Caco-2 (cell line): ENCODE measurements around the gene SIM2. TPM values are rescaled to one million over a fixed set of nuclear protein-coding genes. Genes with fewer than 3 reads are reported as not detected.

ENCODE experiments used
- BruUV-seq: library from RNA; stranded (reverse); fragments of 400-500 nt; replicated peaks from 2 replicates; lab custom pipeline; 2021; lab: Mats Ljungman, UMichigan
- CTCF ChIA-PET: fragments of 300-600 bp; sonication (Branson Sonifier 250); formaldehyde crosslinking; loops from one replicate; lab custom pipeline; 2022; ENCODE audit warnings: antibody characterized with exemption; lab: Charles Lee
- POLR2A ChIA-PET: fragments of 300-600 bp; sonication (Branson Sonifier 250); formaldehyde crosslinking; loops from one replicate; lab custom pipeline; 2022; ENCODE audit warnings: antibody characterized with exemption; lab: Charles Lee
- DNase-seq, 2 experiments: peaks; one replicate each; pipeline versions ENCODE4 v3.0.0 to v3.0.0-alpha.2; 2020 to 2022
- H3K27me3 ChIP-seq: replicated peaks from 2 replicates; pipeline ENCODE4 v1.6.0; 2011; ENCODE audit warnings: low read length; ENCODE audit not compliant: control insufficient read depth, insufficient read depth
- H3K36me3 ChIP-seq: 2 replicates; pipeline ENCODE4 v1.5.1; 2011; ENCODE audit warnings: low read length; ENCODE audit not compliant: control insufficient read depth, insufficient read depth
- H3K4me1 ChIP-seq: fragments of 250-450 bp; sonication (Bioruptor Pico); 2 replicates; pipeline ENCODE4 v1.5.1; 2020; ENCODE audit warnings: mild to moderate bottlenecking
- H3K4me3 ChIP-seq: 2 replicates; pipeline ENCODE4 v1.5.1; 2011; ENCODE audit warnings: low read depth, mild to moderate bottlenecking, control low read depth, low read length
- H3K9me3 ChIP-seq: fragments of 250-450 bp; sonication (Bioruptor Pico); 2 replicates; pipeline ENCODE4 v1.5.1; 2020; ENCODE audit warnings: mild to moderate bottlenecking, moderate library complexity
- H3K27ac Mint-ChIP-seq: one replicate; pipeline ENCODE4 v1.8.0; 2022; ENCODE audit warnings: mixed read lengths; ENCODE audit not compliant: unreplicated experiment
- H3K27me3 Mint-ChIP-seq: one replicate; pipeline ENCODE4 v1.8.0; 2022; ENCODE audit warnings: mixed read lengths; ENCODE audit not compliant: insufficient read depth, unreplicated experiment
- H3K36me3 Mint-ChIP-seq: one replicate; pipeline ENCODE4 v1.8.0; 2022; ENCODE audit warnings: mild to moderate bottlenecking, mixed read lengths; ENCODE audit not compliant: insufficient read depth, unreplicated experiment
- H3K4me1 Mint-ChIP-seq: one replicate; pipeline ENCODE4 v1.8.0; 2022; ENCODE audit warnings: low read depth, mixed read lengths; ENCODE audit not compliant: unreplicated experiment
- H3K4me3 Mint-ChIP-seq: one replicate; pipeline ENCODE4 v1.8.0; 2022; ENCODE audit warnings: mild to moderate bottlenecking, moderate library complexity, mixed read lengths; ENCODE audit not compliant: unreplicated experiment
- H3K9me3 Mint-ChIP-seq: one replicate; pipeline ENCODE4 v1.8.0; 2022; ENCODE audit warnings: mixed read lengths; ENCODE audit not compliant: unreplicated experiment
- intact Hi-C: fragments of 100-400 bp; cut with micrococcal nuclease; formaldehyde crosslinking; loops from one replicate; pipeline ENCODE4 v1.10.0; 2022; ENCODE audit not compliant: unreplicated experiment
- total RNA-seq: library from RNA; stranded (reverse); gene quantifications from 2 replicates; pipeline ENCODE4 v1.2.3, GENCODE V29; 2022
- TF ChIP-seq, protein P1 (sequence below), 2 experiments: fragments of 200-600 bp in 1 of 2; IDR thresholded peaks; 1 replicate in 1 of 2; 2 replicates in 1 of 2; pipeline versions ENCODE4 v1.5.1 to v1.8.0; 2011 to 2022; ENCODE audit warnings: antibody characterized with exemption in 1 of 2, control low read depth in 1 of 2, inconsistent platforms in 1 of 2, low read depth in 1 of 2, low read length in 1 of 2, mild to moderate bottlenecking in 1 of 2, moderate library complexity in 1 of 2; ENCODE audit not compliant: insufficient read depth in 1 of 2, severe bottlenecking in 1 of 2, unreplicated experiment in 1 of 2

SIM2 gene
- total RNA-seq, 1 experiment from 2014 or later, result 9.4 TPM

DNA sequence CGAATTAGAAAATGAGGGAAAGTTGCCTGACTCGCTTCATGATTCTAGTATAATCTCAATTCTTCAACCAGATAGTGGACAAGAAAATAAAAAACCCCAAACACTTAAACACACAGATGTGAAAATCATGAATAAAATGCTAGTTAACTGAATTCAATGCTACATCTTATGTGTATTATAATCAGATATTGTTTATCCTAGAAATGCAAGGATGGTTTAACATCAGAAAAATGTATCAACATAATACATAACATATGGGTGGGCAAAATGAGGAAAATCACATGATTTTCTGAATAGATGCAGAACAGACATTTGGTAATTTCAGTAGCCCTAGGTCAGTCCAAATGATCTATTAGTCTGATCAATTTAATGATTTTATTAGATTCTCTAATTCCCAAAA lies 97.2 kb downstream of the SIM2 start:
- H3K27me3 ChIP-seq, result no peaks in the 10 kb centered on the region
- ChIA-PET CTCF (no interaction called here), POLR2A (no interaction called here)
- DNase-seq, result no peak
- intact Hi-C loops, result no loop called here
- H3K27me3 Mint-ChIP-seq, result no peaks in the 10 kb centered on the region
- no peak overlapping the region for H3K4me3 Mint-ChIP-seq
- H3K27ac Mint-ChIP-seq, result no peak overlapping the region
- BruUV-seq, result no TSS peak
- H3K36me3 Mint-ChIP-seq, result peaks cover 14% of the 10 kb centered on the region
- peaks cover 29% of the 10 kb centered on the region for H3K9me3 Mint-ChIP-seq
- TF ChIP-seq, protein P1, sequence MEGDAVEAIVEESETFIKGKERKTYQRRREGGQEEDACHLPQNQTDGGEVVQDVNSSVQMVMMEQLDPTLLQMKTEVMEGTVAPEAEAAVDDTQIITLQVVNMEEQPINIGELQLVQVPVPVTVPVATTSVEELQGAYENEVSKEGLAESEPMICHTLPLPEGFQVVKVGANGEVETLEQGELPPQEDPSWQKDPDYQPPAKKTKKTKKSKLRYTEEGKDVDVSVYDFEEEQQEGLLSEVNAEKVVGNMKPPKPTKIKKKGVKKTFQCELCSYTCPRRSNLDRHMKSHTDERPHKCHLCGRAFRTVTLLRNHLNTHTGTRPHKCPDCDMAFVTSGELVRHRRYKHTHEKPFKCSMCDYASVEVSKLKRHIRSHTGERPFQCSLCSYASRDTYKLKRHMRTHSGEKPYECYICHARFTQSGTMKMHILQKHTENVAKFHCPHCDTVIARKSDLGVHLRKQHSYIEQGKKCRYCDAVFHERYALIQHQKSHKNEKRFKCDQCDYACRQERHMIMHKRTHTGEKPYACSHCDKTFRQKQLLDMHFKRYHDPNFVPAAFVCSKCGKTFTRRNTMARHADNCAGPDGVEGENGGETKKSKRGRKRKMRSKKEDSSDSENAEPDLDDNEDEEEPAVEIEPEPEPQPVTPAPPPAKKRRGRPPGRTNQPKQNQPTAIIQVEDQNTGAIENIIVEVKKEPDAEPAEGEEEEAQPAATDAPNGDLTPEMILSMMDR (IDR thresholded peaks at IDR 0.05; ENCODE audit: insufficient read depth in 1 of 2, low read depth in 1 of 2, low read length in 1 of 2, severe bottlenecking in 1 of 2, unreplicated experiment in 1 of 2), result no peak
- H3K4me3 ChIP-seq, result no peak overlapping the region
- H3K9me3 ChIP-seq, result peaks cover 9% of the 10 kb centered on the region
- peaks cover 6% of the 10 kb centered on the region for H3K4me1 Mint-ChIP-seq
- no peaks in the 10 kb centered on the region for H3K36me3 ChIP-seq
- no peaks in the 10 kb centered on the region for H3K4me1 ChIP-seq

DNA sequence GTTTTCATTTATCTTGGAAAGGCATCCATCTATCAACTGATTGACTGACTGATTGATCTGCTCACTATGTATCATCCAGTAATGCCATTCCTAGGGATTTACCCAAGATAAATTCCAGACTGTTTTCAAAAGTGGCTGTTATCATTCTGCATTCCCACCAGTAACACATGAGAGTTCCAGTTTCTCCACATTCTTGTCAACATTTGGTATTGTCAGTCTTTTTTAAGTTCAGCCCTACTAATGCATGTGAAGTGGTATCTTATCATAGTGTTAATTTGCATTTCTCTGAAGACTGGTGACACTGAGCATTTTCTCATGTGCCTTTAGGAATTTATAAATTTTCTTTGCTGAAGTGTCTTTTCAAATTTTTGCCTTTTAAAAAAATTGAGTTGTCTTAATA lies 99.6 kb downstream of the SIM2 start:
- no peak overlapping the region for H3K4me3 ChIP-seq
- CTCF ChIA-PET, result no interaction called here
- Mint-ChIP-seq H3K27me3 (no peaks in the 10 kb centered on the region), H3K4me3 (no peak overlapping the region), H3K4me1 (peaks cover 6% of the 10 kb centered on the region), H3K27ac (no peak overlapping the region), H3K36me3 (peaks cover 14% of the 10 kb centered on the region), H3K9me3 (peaks cover 29% of the 10 kb centered on the region)
- H3K4me1 ChIP-seq, result no peaks in the 10 kb centered on the region
- intact Hi-C loops, result no loop called here
- peaks cover 9% of the 10 kb centered on the region for H3K9me3 ChIP-seq
- no peaks in the 10 kb centered on the region for H3K27me3 ChIP-seq
- no TSS peak for BruUV-seq
- H3K36me3 ChIP-seq, result no peaks in the 10 kb centered on the region
- TF ChIP-seq, protein P1 (IDR thresholded peaks at IDR 0.05; ENCODE audit: insufficient read depth in 1 of 2, low read depth in 1 of 2, low read length in 1 of 2, severe bottlenecking in 1 of 2, unreplicated experiment in 1 of 2), result no peak
- POLR2A ChIA-PET, result no interaction called here
- no peak for DNase-seq

Other genes starting within 250 kb of the SIM2 start
- gene CLDN14, start 219.0 kb upstream of the SIM2 start, total RNA-seq, result not detected in 2 replicates